HG03457 (cell line): ENCODE data around the gene UTP11.

ENCODE experiments used
- ATAC-seq: cut with Tn5 transposase; IDR thresholded peaks from one replicate; pipeline ENCODE4 v1.9.1; 2021; ENCODE audit warnings: moderate number of reproducible peaks; ENCODE audit not compliant: unreplicated experiment

Gene UTP11

DNA sequence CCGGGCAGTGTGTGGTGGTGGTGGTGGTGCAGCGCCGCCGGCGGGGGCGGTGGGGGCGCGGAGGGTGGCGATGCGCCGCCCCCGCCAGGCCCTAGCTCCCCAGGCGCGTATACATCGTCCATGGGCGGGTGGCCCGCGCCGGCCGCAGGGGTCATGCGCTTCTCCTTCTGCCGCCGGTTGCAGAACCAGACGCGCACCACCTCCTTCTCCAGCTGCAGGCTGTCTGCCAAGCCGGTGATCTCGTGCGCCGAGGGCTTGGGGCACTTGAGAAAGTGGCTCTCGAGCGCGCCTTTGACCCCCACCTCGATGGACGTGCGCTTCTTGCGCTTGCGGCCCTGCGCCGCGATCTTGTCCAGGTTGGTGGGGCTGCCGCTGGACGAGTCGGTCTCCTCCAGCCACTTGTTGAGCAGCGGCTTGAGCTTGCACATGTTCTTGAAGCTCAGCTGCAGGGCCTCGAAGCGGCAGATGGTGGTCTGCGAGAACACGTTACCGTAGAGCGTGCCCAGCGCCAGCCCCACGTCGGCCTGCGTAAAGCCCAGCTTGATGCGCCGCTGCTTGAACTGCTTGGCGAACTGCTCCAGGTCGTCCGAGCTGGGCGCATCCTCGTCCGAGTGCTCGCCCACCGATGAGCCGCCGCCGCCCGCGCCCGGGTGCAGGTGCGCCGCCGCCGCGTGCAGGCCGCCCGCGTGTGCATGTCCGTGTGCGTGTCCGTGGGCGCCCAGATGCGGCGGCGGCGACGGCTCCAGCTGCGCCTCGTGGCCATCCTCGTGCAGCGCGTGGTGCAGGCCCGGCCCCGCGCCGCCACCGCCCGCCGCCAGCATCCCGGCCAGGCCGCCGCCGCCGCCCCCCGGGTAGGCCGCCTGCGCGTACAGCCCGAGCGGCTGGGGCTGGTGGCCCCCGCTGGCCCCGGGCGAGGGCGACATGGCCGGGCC lies 33.1 kb downstream of the UTP11 start:
- ATAC-seq = no peak

DNA sequence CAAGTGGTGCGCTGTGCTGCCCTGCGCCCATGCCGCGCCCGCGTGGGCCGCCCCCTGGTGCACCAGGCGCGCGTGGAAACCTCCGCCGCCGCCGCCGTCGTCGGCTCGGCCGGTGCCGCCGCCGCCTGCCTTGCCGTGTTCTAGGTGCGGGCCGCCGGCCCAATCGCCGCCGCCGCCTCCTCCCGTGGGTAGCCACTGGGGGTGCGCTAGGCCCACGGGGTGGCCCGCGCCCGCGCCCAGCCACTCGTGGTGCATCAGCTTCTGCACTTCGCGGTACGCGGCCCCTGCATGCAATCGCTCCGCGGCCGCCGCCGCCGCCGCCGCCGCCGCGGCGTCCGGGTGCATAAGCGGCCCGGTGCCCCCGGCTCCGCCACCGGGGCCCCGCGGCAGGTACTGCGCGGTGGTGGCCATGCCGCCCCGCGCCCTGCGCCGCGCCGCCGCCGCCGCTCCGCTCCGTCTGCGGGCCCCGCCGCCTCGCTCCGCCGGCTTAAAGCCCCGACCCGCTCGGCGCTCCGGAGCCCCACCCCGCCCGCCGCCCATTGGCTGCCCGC lies 33.9 kb downstream of the UTP11 start, which contains the start of gene POU3F1:
Gene POU3F1, minus strand, starts transcription at position 461 of the 551 bp plus-strand sequence. Its CDS starts 50 bp downstream, at position 411.
- ATAC-seq = no peak

DNA sequence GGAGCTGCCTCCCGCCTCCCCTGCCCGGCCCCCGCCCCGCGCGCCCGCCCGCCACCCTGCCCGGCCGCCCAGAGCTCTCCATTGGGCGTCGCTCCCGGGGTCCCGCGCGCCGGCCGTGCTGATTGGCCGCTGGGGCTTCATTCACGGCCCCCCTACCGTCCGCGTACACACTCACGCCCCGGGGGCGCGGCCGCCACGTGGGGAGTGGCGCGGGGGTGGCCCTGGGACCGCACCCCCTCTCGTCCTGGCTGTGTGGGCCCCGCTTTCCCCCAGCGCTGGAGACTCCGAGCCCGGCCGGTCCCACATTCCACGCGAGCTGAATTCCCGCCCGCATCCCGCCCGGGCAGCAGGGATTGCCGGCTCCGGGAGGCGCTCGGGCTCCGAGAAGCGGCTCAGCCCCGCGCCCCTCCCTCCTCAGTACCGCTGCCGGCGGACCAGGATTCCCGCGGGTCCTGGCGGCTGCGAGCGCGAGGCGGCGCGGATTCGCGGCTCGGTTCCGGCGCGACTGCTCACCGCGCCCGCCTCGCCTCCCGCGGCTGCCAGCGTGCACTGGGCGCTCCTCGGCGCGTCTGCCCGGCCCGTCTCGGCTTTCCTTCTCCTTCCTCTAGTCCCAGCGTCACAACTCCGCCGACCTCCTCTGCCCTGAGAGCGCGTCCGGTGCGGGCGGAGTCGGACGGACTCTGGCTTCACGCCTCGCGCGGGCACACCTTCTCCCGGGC lies 34.5 kb downstream of the UTP11 start:
- no peak for ATAC-seq

DNA sequence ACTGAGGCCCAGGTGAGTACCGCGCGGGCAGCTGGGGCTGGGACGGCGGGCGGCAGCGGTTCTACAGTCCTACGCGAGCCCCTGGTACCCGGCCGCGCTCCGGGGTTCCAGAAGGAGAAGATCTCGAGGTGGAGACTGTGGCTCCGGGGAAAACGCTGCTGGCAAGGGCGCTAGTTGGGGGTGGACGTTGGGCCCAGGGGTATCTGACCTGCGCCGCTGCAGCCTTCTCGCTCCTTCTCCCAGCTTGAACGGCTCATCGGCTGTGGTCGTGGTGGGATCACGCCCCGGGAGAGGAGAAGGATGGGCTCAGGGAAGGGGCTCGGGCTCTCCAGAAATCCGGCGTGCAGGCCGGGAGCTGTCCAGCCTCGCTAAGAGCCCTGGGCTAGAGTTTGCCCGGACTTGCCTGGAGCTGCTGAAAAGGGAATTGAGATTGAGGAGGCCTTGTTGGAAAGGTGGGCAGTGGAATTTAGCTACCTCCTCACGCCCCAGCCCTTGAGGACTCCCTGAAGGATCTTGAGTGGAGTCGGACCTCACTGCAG lies 35.1 kb downstream of the UTP11 start:
- ATAC-seq = no peak

DNA sequence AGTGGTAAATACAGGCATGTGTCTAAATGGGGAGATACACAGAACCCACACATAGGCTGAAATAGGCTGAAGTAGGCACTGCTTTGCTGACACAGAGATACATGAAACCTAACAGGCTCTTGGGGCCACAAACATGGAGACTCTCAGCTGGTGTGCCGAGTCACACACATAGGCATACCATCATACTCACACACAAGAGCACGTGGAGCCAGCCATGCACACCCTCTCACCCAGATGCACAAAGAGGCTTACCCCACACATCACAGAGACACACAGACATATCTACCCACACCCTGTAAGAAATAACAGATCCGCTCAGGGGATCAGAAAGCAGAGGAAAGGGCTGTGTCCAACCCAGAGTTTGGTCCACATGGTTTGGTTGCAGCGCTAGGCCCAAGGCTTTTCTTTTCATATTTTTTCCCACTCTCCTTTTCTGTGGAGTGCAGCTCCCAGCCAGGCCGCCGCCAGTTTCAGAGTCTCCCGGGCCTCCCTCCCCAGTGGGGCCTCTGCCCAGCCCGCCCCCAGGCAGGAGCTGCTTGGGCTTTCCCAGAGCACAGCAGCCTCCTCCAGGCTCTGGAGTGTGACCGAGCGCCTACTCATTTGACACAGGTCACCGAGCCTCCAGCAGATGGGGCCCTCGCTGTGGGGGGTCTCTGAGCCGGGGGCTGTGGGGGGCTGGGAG lies 38.0 kb downstream of the UTP11 start:
- no peak for ATAC-seq

DNA sequence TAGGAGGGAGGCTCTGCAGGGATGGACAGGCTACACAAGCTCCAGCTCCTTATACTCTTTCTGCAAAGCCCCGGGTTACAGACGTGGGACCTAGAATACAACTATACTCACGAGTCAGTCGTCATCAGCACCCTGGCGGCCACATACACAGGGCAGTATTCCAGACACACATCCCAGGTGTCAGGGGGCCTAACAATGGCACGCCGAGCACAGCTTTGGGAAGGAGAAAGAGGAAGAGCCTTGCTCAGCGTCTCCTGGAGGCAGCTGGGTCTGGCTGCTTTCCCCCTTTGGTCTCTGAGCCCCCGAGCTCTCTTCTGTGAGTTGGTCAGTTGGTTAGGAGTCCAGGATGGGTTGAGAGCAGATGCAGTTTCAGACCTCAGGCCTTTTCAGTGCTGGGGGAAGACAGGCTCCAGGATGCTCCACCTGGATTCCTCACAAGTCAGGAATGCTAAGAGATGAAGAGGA lies 38.6 kb downstream of the UTP11 start:
- no peak for ATAC-seq

DNA sequence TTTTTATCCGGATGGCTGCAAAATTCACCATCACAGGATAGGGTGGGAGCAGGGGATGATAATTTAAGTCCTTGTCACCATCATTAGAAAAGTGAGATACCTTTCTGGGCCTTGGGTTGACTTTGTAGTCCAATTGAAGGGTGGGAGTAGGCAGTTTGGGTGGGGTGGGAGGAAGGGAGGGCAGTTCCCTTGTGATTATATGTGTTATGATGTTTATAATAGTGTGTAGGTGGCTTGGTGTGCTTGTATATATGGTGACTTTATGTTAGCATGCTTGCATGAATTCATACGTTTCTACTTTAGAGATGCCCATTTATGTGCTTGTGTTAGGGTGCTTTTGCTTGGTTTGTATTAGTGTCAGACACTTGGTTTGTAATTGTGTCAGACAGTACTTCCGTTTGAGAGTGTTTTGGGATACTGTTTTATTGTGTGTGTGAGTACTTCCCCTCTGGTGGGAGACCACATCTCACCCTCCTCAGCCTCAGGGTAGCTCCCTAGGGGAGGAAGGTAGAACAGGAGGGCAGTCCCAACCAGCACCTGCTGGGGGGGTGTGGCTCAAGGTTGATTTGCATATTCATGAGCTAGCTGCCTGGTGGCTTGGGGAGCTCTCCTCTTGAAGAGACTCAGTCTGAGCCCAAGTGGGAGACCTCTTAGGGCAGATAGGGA lies 40.3 kb downstream of the UTP11 start:
- ATAC-seq = peak; percentile 47

DNA sequence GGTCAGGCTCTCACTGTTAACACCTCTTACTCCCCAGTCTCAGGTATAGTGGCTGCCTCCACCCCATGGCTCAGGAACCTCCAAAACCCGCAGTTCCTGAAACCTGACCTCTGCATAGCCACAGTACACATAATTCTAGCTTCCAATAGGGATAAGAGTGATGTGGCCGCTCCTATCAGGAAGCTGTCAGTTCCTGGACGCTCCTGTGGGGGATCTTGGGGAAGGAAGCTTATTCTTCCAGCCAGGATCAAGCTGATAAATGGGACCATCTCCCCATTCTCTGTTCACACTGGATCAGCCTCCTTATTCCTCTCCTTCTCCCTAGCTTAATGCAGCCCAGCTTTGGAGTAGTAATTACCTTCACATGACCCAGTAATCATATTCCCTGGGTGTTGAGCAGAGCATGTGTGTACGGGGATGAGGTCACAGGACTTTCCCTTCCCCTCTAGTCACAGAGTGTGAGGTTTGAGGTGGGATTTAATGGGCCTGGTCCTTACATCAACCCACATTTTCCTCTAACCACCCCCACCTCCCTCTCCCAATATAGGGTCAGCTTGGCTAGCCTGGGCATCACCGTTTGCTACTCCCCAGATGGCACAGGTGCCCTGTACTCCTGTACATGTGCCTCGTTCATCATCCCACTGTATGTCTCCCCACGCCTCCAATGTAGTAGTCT lies 41.0 kb downstream of the UTP11 start:
- ATAC-seq = no peak

DNA sequence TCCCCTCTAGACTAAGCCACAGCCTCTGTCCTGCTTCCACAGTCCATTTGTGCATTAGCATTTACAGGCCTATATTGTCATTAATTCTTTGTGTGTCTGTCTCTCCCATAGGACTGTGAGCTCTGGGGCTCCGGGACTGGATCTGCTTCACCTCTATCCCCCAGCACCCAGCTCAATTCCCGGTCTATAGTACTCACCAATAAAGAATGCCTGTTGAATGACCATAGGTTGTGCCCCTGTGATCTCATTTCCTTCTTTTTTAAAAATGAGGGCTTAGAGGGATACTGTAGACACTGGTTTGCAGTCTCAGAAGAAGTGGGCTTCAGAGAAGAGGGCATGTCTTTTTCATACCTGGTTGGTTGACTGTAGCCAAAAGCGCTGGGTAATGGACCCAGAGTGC lies 42.9 kb downstream of the UTP11 start:
- ATAC-seq = no peak

DNA sequence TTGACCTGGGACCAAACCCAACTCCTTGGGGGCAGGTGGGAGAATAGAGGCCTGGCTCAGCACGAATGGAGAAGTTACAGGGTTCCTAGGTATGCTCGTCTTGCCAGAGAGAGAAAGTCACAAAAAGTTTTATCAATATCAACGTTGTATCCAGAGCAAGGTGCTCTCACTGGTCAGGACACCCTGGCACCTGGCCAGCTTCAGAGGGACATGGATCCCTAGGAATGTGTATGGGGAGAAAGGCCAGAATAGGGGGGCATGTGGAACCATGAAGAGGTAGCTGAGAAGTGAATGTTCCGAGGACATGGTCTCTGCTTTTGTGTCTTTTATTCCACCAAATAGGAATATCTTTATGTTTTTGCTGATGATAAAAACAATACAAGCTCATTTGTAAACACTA lies 43.4 kb downstream of the UTP11 start:
- no peak for ATAC-seq

DNA sequence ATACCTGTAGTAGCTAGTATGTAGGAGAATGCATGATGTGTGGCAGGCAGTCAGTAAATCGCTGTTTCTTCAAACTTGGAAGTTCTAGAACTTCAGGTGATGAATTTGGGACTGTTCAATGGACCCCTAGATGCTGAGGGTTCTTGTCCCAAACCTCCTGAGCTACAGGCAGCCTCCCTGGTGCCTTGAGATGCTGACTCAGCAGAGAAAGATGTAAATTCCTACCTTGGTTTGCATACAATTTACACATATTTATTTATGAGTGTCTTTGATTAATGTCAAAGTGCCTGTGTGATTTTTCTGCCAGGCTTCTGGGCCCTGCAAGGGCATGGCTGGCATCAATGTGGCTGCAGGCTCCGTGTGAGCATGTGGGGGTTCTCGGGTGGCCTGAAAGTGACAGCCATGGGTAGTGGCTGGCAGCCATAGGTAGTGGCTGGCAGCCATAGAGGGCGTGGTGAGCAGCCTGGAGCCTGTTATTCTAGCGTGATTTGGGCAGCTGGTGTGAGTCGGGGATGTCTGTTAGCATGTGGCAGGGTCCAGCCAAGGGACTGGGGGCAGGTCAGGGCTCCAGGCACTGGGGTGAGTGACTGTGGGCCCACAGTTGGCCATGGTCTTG lies 47.2 kb downstream of the UTP11 start:
- ATAC-seq = no peak

DNA sequence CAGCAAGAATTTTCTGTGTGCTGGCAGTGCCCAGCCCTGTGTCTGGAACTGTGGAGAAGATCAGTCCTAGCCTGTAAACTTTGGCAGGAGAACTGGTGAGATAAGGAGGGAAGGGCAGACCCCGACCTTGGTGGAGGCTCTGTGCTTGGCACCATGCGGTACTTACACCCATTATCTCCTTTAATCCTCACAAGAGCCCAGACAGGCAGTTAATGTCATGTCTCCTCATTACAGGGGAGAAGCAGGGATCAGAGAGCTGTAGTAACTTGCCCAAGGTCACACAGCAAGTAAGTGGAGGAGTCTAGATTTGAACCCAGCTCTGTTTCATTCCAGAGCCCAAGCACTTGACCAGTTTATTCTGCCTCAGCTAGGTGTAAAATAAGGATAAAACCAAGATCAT lies 48.0 kb downstream of the UTP11 start:
- no peak for ATAC-seq

DNA sequence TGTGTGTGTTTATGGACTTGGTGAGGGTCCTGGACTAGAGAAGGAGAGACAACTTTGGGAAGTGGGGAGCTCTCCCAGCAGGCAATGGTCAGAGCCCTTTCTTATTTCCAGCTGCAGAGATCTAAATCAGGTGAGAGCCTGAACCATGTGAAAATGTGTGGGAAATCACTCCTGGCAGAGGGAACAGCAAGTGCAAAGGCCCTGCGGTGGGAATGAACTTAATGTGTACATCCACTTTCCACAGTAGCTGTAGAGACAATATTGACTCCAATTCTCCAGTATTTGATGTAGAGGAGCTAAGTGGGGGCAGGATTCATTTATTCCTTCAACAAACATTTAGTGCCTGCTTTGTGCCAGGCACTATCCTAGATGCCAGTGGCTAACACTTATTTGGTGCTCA lies 48.8 kb downstream of the UTP11 start:
- no peak for ATAC-seq

DNA sequence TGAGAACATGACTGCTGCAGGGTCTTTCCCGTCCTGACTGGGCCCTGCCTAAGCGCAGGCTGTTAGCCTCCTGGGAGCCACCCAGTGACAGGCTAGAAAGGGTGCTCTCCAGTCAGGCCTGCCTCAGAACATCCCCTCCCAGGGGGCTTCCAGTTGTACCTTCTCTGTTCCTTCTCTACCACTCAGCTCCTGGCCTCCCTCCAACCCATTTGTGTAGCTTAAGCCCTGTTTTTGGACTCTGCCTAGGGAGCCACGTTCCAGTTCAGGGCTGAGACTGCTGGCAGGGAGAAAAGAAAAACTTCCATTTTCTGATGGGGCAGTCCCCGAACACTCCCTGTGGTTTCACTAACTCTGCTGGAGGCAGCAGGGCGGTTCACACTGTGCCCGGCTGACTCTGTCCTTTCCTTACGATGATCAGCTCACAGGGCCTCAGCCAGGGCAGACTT lies 49.4 kb downstream of the UTP11 start:
- ATAC-seq = no peak

DNA sequence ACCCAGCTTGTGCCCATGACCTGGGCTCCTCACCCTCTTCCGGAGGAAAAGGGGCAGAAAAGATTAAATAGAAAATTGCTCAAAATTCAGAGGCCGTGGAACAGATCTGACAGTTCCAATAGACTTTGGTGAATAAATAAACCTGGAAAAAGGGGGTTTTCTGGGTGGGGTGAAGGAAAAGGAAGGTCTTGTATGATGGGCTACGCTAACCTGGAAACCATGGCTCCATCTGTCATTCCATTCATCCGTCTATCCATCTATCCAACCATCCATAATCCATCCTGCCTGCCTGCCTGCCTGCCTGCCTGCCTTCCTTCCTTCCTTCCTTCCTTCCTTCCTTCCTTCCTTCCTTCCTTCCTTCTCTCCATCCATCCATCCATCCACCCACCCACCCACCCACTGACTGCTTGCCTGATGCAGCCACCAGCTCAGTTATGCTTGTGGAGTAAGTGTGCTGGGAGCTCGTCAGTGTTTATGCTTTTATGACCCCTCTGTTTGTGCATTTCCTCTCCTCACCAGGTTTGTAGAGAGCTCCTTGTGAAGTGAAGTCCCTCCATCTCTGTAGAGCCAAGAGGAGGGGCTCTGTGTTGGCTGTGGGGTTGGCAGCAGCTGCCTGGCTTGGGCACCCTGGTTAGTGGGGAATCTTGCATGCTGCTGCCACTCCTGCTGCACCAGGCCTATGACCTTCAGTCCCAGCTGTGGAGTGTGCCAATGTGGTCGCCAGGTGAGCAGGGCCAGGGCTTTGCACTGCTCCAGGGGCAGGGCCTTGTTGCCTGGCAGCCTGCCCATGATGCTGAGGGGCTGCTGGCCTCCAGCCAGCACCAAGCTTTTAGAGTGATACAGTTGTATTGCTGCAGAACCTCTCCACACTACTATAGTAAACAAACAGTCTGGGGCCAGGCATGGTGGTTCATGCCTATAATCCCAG lies 50.1 kb downstream of the UTP11 start:
- no peak for ATAC-seq

DNA sequence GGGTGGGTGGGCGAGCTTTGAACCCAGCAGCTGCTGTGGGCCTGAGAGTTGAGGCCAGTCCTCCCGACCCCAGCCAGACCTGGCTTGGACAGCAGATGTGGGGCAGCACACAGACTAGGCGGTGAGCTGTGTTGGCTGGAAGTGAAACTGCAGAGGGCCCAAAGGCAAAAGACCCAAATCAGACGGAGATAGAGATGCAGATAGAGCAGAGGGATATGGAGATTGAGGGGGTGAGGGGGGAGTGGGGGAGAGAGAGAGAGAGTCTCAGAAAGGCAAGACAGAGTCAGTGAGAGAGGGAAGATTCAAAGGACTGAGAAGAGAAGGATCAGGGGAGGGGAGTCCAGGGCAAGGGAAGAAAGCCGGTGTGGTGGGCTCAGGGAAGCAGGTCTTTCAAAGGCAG lies 51.1 kb downstream of the UTP11 start:
- ATAC-seq = no peak

DNA sequence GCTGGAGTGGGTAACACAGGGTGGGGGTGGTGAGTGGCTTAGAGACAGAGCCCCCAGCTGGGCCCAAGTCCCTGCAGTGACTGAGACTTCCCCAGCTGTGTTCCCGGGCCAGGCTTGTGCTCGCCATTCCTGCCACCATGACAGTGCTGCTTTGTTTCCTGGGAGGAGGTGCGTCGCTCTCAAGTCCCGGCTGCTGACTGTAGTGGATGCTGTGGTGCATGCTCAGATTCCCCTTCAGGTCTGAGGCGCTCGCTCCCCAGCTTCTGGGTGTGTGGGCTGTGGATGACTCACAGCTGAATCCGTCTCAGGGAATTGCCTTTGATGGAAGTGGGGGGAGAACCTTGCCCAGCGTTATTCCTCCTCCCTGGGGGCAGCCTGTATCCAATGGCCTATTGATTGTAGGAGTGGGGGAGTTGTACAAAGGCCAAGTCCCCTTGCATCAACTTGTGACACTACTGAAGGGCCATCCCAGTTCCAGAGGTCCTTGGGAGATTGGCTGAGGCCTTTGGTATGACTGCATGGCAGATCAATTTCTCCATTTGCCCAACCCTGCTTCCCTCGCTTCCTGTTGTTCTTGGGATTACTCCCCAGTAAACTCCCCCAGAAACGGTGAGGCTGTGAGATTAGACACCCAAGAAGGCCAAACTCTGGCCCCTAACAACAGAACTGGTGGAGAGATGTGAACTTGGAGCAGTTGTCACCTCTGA lies 51.8 kb downstream of the UTP11 start:
- no peak for ATAC-seq
